Brain microvascular endothelial cell (primary cell): ENCODE measurements around the gene FAM120B.

ENCODE experiments used
- DNase-seq: peaks from one replicate; pipeline ENCODE4 v3.0.0-alpha.2; 2020
- H3K27ac ChIP-seq: fragments of 250-450 bp; sonication (Bioruptor Pico); 2 replicates; pipeline ENCODE4 v1.5.1; 2020; ENCODE audit warnings: mild to moderate bottlenecking, moderate library complexity
- H3K27me3 ChIP-seq: fragments of 250-450 bp; sonication (Bioruptor Pico); replicated peaks from 2 replicates; pipeline ENCODE4 v1.5.1; 2020; ENCODE audit warnings: mild to moderate bottlenecking
- H3K36me3 ChIP-seq: fragments of 250-450 bp; sonication (Bioruptor Pico); replicated peaks from 2 replicates; pipeline ENCODE4 v1.5.1; 2020; ENCODE audit warnings: mild to moderate bottlenecking
- H3K4me3 ChIP-seq: 2 replicates; pipeline ENCODE4 v1.5.1; 2011; ENCODE audit warnings: low read depth, mild to moderate bottlenecking, control low read depth, low read length, moderate library complexity
- CTCF ChIP-seq: IDR thresholded peaks from 2 replicates; pipeline ENCODE4 v1.5.1; 2011; ENCODE audit warnings: low read depth, mild to moderate bottlenecking, moderate library complexity, low read length, control low read depth, inconsistent platforms; ENCODE audit errors: missing control alignments
- in situ Hi-C: cut with HindIII; loops from 2 replicates; pipeline ENCODE4 v1.10.0; 2017; ENCODE audit warnings: low sequenced_read_pairs, low pct_ligation_motif_present

The FAM120B gene

GRCh38 chr6:170284126-170284773 lies 22.3 kb upstream of the FAM120B start:
- Histone ChIP-seq H3K27ac (no peak overlapping the region), H3K4me3 (no peak overlapping the region), H3K36me3 (no peaks in the 10 kb centered on the region), H3K27me3 (peaks cover 13% of the 10 kb centered on the region)
- no peak for TF ChIP-seq CTCF
- no peak for DNase-seq
- in situ Hi-C loops: no loop called here

- in situ Hi-C loops: no loop called here
- no peaks in the 10 kb centered on the region for H3K36me3 ChIP-seq
- H3K4me3 ChIP-seq: no peak overlapping the region
- H3K27me3 ChIP-seq: peaks cover 18% of the 10 kb centered on the region
- DNase-seq: no peak
- TF ChIP-seq CTCF: no peak
- H3K27ac ChIP-seq: no peak overlapping the region
Measured at GRCh38 chr6:170284866-170285469, 21.6 kb upstream of the FAM120B start.

DNA sequence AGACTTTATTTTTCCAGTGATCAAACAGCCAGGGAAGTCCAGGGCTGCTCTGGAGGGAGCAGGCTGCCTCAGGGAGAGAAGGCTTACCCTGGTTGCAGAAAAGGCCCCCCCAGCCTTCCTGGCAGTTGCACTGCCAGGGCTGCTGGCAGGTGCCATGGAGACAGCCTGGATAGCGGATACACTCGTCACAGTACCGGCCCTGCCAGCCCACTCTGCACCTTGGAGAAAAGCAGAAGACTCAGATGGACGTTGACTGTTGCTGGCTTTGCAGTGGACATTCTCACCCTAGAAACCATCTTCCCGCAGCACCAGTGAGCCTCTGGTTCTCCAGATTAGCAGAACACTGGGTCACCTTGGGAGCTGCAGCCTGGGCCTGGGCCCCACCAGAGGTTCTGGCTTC lies 21.1 kb upstream of the FAM120B start:
- in situ Hi-C loops: no loop called here
- H3K27me3 ChIP-seq: peaks cover 24% of the 10 kb centered on the region
- no peak for DNase-seq
- no peak overlapping the region for H3K4me3 ChIP-seq
- no peak for TF ChIP-seq CTCF
- H3K36me3 ChIP-seq: no peaks in the 10 kb centered on the region
- H3K27ac ChIP-seq: no peak overlapping the region

- no peak for TF ChIP-seq CTCF
- no peak for DNase-seq
- H3K27me3 ChIP-seq: peaks cover 28% of the 10 kb centered on the region
- no peaks in the 10 kb centered on the region for H3K36me3 ChIP-seq
- in situ Hi-C loops: no loop called here
- no peak overlapping the region for H3K4me3 ChIP-seq
- no peak overlapping the region for H3K27ac ChIP-seq
Measured at GRCh38 chr6:170286246-170286933, 20.2 kb upstream of the FAM120B start.

DNA sequence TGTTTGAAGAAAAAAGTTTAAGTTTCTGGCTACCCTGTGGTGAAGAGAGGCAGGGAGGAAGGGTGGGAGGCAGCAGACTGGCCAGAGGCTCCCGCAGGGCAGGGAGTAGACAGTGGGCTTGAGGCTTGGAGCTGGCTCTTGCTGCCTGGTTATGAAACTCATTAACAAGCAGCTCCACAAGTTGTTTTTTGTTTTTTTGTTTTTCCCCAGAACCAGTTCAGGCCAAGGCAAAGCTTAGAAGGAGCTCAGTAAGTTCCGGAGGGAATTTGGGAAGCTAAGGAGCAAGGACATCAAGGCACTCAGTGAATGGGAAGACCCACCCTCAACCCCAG lies 19.7 kb upstream of the FAM120B start:
- Histone ChIP-seq H3K4me3 (no peak overlapping the region), H3K27me3 (peaks cover 33% of the 10 kb centered on the region), H3K27ac (no peak overlapping the region), H3K36me3 (no peaks in the 10 kb centered on the region)
- no peak for TF ChIP-seq CTCF
- DNase-seq: no peak
- in situ Hi-C loops: no loop called here
